Ovary (tissue), 3 donors: ENCODE results near the gene HPCAL4.

Experiments
- CTCF ChIP-seq, 3 donors: fragments of 450-650 bp in 2 of 3; fragments of 200-600 bp in 1 of 3; IDR thresholded peaks; one replicate each; pipeline versions ENCODE4 v1.5.1 to v1.8.0; 2016 to 2022; ENCODE audit warnings: antibody characterized with exemption in 3 of 3, mild to moderate bottlenecking in 1 of 3
- POLR2A ChIP-seq: fragments of 450-650 bp; IDR thresholded peaks from one replicate; pipeline ENCODE4 v1.6.1; 2017; ENCODE audit warnings: antibody characterized with exemption, mild to moderate bottlenecking, moderate library complexity
- donor health status: DM: no; HTN: no; CAD: no.

- TF ChIP-seq CTCF (IDR thresholded peaks at IDR 0.05): no peak
- TF ChIP-seq POLR2A: no peak
These were observed 47.5 kb downstream of the HPCAL4 start for GRCh38 chr1:39643705-39644104.
